SK-N-MC (cell line): ENCODE data around the gene LRRIQ1.
"Not testable (repeated sequence)": the region's sequence is repeated elsewhere in the genome, so short reads cannot be mapped to it uniquely, and the experiment has no call there.

Experiments used
- DNase-seq: peaks from one replicate; pipeline ENCODE4 v3.0.0-alpha.2; 2011; ENCODE audit warnings: low read depth, low spot score
- H3K27ac ChIP-seq: fragments of 200-600 bp; sonication (generic); 2 replicates; pipeline ENCODE4 v1.5.1; 2016; ENCODE audit warnings: mixed run types
- H3K36me3 ChIP-seq: fragments of 200-600 bp; sonication (generic); 2 replicates; pipeline ENCODE4 v1.6.1; 2017; ENCODE audit warnings: antibody characterized with exemption, low read length, mixed read lengths; ENCODE audit not compliant: insufficient read depth
- H3K4me3 ChIP-seq: fragments of 200-600 bp; sonication (generic); 2 replicates; pipeline ENCODE4 v1.5.1; 2016
- H3K9ac ChIP-seq: fragments of 200-600 bp; sonication (generic); 2 replicates; pipeline ENCODE4 v1.8.0; 2017; ENCODE audit warnings: mixed run types, mixed read lengths; ENCODE audit not compliant: insufficient read length
- H3K9me3 ChIP-seq: fragments of 200-600 bp; sonication (generic); 2 replicates; pipeline ENCODE4 v1.6.1; 2017; ENCODE audit warnings: low read depth, mild to moderate bottlenecking, antibody characterized with exemption, low read length, moderate library complexity, mixed read lengths
- EZH2 ChIP-seq: fragments of 200-600 bp; sonication (generic); IDR thresholded peaks from one replicate; pipeline ENCODE4 v1.6.1; 2017; ENCODE audit warnings: antibody characterized with exemption
- FOXP2 ChIP-seq: optimal IDR thresholded peaks from 2 replicates; pipeline ENCODE3; 2011; ENCODE audit warnings: mild to moderate bottlenecking, moderate library complexity; ENCODE audit not compliant: insufficient read depth; ENCODE audit errors: extremely low read length, control extremely low read depth
- POLR2AphosphoS5 ChIP-seq: IDR thresholded peaks from 2 replicates; pipeline ENCODE4 v1.6.1; 2012; ENCODE audit warnings: mild to moderate bottlenecking, low read depth, low read length, borderline replicate concordance

The LRRIQ1 gene

DNA sequence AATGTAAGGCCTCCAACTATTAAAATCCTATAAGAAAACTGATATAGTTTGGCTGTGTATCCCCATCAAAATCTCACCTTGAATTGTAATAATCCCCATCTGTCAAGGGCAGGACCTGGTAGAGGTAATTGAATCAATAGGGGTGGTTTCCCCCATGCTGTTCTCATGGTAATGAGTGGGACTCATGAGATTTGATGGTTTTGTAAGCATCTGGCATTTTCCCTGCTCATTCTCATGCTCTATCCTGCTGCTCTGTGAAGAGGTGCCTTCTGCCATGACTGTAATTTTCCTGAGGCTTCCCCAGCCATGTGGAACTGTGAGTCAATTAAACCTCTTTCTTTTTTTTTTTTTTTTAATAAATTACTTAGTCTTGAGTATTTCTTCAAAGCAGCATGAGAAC is 31.9 kb upstream of the LRRIQ1 start:
- no peak for TF ChIP-seq EZH2
- TF ChIP-seq POLR2AphosphoS5 = no peak
- no peak for TF ChIP-seq FOXP2
- Histone ChIP-seq H3K9ac (no peak overlapping the region), H3K27ac (no peak overlapping the region), H3K36me3 (no peaks in the 10 kb centered on the region), H3K9me3 (no peaks in the 10 kb centered on the region), H3K4me3 (no peak overlapping the region)
- DNase-seq = no peak

DNA sequence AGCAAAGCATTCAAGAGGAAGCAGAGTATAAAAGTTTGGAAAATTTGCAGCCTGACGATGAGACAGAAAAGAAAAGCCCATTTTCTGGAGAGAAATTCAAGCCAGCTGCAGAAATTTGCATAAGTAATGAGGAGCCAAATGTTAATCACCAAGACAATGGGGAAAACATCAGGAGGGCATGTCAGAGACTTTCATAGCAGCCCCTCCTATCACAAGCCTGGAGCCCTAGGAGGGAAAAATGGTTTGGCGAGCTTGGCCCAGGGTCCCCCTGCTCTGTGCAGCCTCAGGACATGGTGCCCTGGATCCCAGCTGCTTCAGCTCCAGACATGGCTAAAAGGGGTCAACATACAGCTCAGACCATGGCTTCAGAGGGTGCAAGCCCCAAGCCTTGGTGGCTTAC is 31.1 kb upstream of the LRRIQ1 start:
- not testable (repeated sequence) for DNase-seq, H3K27ac ChIP-seq, H3K9ac ChIP-seq, H3K9me3 ChIP-seq, H3K36me3 ChIP-seq, H3K4me3 ChIP-seq

DNA sequence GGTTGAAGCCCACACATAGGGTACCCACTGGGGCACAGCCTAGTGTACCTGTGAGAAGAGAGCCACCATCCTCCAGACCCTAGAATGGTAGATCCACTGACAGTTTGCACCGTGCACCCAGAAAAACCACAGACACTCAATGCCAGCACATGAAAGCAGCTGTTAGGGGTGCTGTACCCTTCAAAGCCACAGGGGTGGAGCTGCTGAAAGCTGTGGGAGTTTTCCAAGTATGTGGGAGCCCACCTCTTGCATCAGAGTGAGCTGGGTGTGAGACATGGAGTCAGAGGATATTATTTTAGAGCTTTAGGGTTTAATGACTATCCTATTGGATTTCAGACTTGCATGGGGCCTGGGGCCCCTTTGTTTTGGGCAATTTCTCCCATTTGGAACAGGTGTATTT is 30.5 kb upstream of the LRRIQ1 start:
- TF ChIP-seq POLR2AphosphoS5 (no peak), FOXP2 (no peak), EZH2 (no peak)
- Histone ChIP-seq H3K4me3 (no peak overlapping the region), H3K27ac (no peak overlapping the region), H3K36me3 (no peaks in the 10 kb centered on the region), H3K9me3 (no peaks in the 10 kb centered on the region), H3K9ac (no peak overlapping the region)
- DNase-seq = no peak

DNA sequence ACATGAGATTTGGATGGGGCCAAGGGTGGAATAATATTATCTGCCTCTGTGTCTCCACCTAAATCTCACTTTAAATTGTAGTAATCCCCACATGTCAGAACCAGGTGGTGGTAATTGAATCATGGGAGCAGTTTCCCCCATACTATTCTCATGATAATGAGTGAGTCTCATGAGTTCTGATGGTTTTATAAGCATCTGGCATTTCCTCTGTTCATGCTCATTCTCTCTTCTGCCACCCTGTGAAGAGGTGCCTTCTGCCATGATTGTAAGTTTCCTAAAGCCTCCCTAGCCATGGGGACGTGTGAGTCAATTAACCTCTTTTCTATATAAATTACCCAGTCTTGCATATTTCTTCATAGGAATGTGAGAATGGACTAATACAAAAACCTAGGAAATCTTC is 29.9 kb upstream of the LRRIQ1 start:
- H3K36me3 ChIP-seq = no peaks in the 10 kb centered on the region

DNA sequence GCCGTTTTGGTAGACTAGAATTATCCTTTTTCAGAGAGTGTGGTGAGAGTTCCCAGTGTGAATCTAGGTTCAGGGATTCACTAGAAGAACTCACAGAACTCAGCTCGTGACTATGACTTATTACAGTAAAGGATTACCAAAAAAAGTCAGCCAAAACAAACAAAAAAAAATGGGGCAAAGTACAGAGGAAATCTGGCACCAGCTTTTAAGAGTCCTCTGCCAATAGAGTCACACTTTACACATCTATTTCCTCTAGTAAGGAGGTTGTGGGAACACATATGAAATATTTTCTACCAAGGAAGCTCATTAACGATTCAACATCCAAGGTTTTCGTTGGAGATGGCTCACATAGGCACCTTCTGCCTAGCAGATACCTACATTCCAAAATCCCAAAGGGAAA is 28.3 kb upstream of the LRRIQ1 start:
- Histone ChIP-seq H3K27ac (no peak overlapping the region), H3K9me3 (no peaks in the 10 kb centered on the region), H3K36me3 (no peaks in the 10 kb centered on the region), H3K4me3 (no peak overlapping the region), H3K9ac (no peak overlapping the region)
- TF ChIP-seq EZH2 = no peak
- TF ChIP-seq FOXP2 = no peak
- TF ChIP-seq POLR2AphosphoS5 = no peak
- no peak for DNase-seq

More for the DNA sequence above, 29.9 kb upstream of the LRRIQ1 start:
- Histone ChIP-seq H3K9ac (no peak overlapping the region), H3K9me3 (no peaks in the 10 kb centered on the region), H3K27ac (no peak overlapping the region), H3K4me3 (no peak overlapping the region)
- TF ChIP-seq EZH2 = no peak
- DNase-seq = no peak

DNA sequence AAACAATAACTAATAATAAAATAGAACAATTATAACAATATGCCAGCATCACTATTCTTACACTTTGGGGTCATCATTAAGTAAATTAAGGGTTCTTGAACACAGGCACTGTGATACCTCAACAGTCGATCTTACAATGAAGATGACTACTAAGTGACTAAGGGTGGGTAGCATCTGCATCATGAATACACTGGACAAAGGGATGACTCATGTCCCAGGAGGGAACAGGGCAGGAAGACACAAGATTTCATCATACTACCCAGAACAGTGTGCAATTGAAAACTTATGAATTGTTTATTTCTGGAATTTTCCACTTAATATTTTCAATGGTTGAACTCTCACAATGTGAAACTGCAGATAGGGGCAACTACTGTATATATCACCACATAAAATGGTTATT is 19.7 kb upstream of the LRRIQ1 start:
- Histone ChIP-seq H3K9ac (no peak overlapping the region), H3K27ac (no peak overlapping the region), H3K4me3 (no peak overlapping the region), H3K9me3 (no peaks in the 10 kb centered on the region), H3K36me3 (no peaks in the 10 kb centered on the region)
- DNase-seq = no peak
- no peak for TF ChIP-seq POLR2AphosphoS5
- TF ChIP-seq FOXP2 = no peak
- TF ChIP-seq EZH2 = no peak

DNA sequence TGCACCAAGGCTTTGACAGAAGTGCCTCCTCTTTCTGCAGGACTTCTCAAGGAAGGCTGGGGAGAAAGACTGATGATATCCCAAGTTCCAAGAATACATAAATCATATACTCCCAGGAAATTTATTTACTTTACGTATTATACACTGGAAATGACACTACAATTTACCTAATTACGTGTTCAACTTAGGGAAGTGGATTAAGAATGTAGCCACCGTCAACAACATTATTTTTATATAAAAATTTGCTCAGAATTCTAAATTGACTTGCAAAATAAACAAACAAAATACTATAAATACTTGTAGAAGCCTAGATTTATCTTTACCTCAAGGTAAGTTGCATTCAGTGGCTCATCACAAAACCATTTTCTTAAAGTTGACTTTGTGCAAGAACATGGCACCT is 19.0 kb upstream of the LRRIQ1 start:
- no peak for DNase-seq
- Histone ChIP-seq H3K27ac (no peak overlapping the region), H3K9ac (no peak overlapping the region), H3K4me3 (no peak overlapping the region), H3K36me3 (no peaks in the 10 kb centered on the region), H3K9me3 (no peaks in the 10 kb centered on the region)
- no peak for TF ChIP-seq FOXP2

DNA sequence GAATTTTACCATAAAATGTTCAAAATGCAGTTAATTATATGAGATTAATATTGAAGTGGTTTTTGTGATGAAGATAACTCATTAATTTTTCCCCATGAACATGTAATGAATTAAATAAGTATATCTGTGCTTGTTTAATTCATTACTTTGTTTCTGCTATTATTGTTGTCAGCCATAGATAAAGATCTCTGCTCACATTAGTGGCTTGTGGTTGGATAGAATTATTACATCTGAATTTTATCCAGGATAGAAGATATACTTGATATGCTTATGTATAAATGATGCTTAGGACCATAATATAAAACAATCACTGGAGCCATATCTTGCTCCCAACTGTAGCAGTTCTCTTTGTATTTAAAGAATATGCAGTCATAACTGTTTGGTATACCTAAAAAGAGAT is 18.5 kb upstream of the LRRIQ1 start:
- H3K9ac ChIP-seq = no peak overlapping the region
- no peak for TF ChIP-seq POLR2AphosphoS5
- no peak for TF ChIP-seq EZH2
- no peak for TF ChIP-seq FOXP2
- no peak overlapping the region for H3K4me3 ChIP-seq
- no peaks in the 10 kb centered on the region for H3K9me3 ChIP-seq
- no peak overlapping the region for H3K27ac ChIP-seq
- no peak for DNase-seq
- H3K36me3 ChIP-seq = no peaks in the 10 kb centered on the region

DNA sequence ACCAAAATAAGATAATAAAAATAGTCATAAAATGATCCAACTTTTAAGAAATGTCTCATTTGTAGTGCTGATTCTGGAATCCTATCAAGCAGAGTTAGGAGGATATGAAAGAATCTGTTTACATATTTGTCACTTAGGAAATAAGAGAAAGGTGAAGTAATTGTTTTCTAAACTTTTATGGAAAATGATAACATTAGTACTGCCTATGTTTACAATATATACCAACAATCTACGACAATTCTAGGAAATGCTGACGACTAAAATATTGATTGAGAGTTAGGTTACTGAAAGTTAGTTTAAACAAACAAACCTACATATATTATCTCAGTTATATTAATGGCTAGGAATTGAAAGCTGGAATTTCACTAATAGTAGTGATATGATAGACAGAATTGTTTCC is 18.1 kb upstream of the LRRIQ1 start:
- H3K27ac ChIP-seq = no peak overlapping the region
- H3K36me3 ChIP-seq = no peaks in the 10 kb centered on the region
- H3K4me3 ChIP-seq = no peak overlapping the region
- H3K9me3 ChIP-seq = no peaks in the 10 kb centered on the region
- DNase-seq = no peak
- no peak overlapping the region for H3K9ac ChIP-seq
- TF ChIP-seq POLR2AphosphoS5 (no peak), EZH2 (no peak), FOXP2 (no peak)

DNA sequence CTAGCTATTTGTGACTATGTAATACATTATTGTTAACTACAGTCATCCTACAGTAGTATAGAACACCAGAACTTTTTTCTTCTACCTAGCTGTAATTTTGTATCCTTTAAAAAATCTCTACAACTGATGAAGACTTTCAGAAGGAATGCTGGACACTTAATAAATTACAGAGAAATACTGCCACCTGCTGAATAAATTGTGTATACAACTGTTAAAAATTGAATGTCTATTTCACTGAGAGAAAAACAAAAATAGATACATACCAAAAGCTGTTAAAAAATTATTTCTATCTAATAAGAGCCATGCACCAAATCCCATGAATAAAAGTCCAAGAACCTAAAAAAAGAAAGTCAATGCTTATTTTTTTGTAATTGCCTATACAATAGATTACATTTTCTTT is 6.7 kb upstream of the LRRIQ1 start:
- peak; percentile 35 for DNase-seq
- H3K9ac ChIP-seq = no peak overlapping the region
- H3K36me3 ChIP-seq = no peaks in the 10 kb centered on the region
- TF ChIP-seq FOXP2 = no peak
- H3K4me3 ChIP-seq = no peak overlapping the region
- H3K27ac ChIP-seq = no peak overlapping the region
- no peaks in the 10 kb centered on the region for H3K9me3 ChIP-seq
